Activated T-helper 17 cell treated with anti-CD3 and anti-CD28 coated beads, Interleukin-2, amount 50 U/mL, for 72 hours (primary cell): Measurements from ENCODE around the gene SDHC. TPM values are rescaled to one million over a fixed set of nuclear protein-coding genes. Genes with fewer than 3 reads are reported as not detected.
"Not testable (repeated sequence)": the region's sequence is repeated elsewhere in the genome, so short reads cannot be mapped to it uniquely, and the experiment has no call there.

Experiments used
- ATAC-seq: fragments of 150-1000 bp; cut with Tn5 transposase; replicated peaks from 2 replicates; pipeline ENCODE4 v1.10.0; 2021; ENCODE audit warnings: mild to moderate bottlenecking, moderate library complexity
- H3K27ac Mint-ChIP-seq: one replicate; pipeline ENCODE4 v1.8.0; 2022; ENCODE audit warnings: mixed read lengths
- H3K27me3 Mint-ChIP-seq: one replicate; pipeline ENCODE4 v1.8.0; 2022; ENCODE audit warnings: mixed read lengths
- H3K36me3 Mint-ChIP-seq: one replicate; pipeline ENCODE4 v1.8.0; 2022; ENCODE audit warnings: low read depth, mild to moderate bottlenecking, mixed read lengths
- H3K4me1 Mint-ChIP-seq: one replicate; pipeline ENCODE4 v1.8.0; 2022; ENCODE audit warnings: mixed read lengths
- H3K4me3 Mint-ChIP-seq: one replicate; pipeline ENCODE4 v1.8.0; 2022; ENCODE audit warnings: mild to moderate bottlenecking, mixed read lengths
- H3K9me3 Mint-ChIP-seq: one replicate; pipeline ENCODE4 v1.8.0; 2022; ENCODE audit warnings: mixed read lengths
- total RNA-seq, 2 donors: library from RNA; stranded (reverse); gene quantifications; one replicate each; pipeline ENCODE4 v1.2.3, GENCODE V29; 2022

SDHC gene
- total RNA-seq, 2 donors from 2014 or later, result 144 to 222 TPM

DNA sequence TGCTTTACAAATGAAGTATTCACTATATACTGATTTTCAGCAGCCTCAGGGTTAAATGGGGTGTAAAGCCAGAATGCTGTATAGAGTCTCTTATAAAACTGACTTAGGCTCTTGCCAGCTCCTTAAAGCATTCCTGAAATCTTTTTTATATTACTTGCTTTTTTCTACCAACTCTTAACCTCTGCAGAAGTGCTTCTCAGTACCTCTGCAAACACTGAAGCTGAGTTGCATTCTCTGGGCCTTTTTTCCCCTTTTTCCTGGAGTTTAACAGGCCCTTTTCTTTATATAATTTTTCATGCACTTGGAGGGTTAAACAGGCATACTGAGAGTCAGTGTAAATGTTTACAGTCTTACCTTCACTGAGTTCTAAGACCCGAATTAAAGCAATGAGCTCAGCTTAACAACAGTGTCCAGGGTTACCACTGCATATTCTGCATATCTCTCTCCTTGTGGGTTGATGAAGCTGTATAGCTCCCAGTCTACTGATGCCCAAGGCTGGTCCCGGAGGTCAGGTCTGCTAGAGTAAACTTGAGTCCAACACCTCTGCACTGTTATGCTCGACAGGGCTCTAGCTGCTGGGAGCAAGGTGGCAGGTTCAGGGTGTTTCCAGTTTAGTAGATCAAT, 94.4 kb downstream of the SDHC start:
- peak overlapping the region; percentile 88 for H3K27ac Mint-ChIP-seq
- no peak for ATAC-seq
- H3K4me3 Mint-ChIP-seq, result peak overlapping the region; percentile 80
- peaks cover 9% of the 10 kb centered on the region for H3K36me3 Mint-ChIP-seq
- peaks cover 4% of the 10 kb centered on the region for H3K9me3 Mint-ChIP-seq
- no peaks in the 10 kb centered on the region for H3K27me3 Mint-ChIP-seq
- H3K4me1 Mint-ChIP-seq, result peaks cover 31% of the 10 kb centered on the region

DNA sequence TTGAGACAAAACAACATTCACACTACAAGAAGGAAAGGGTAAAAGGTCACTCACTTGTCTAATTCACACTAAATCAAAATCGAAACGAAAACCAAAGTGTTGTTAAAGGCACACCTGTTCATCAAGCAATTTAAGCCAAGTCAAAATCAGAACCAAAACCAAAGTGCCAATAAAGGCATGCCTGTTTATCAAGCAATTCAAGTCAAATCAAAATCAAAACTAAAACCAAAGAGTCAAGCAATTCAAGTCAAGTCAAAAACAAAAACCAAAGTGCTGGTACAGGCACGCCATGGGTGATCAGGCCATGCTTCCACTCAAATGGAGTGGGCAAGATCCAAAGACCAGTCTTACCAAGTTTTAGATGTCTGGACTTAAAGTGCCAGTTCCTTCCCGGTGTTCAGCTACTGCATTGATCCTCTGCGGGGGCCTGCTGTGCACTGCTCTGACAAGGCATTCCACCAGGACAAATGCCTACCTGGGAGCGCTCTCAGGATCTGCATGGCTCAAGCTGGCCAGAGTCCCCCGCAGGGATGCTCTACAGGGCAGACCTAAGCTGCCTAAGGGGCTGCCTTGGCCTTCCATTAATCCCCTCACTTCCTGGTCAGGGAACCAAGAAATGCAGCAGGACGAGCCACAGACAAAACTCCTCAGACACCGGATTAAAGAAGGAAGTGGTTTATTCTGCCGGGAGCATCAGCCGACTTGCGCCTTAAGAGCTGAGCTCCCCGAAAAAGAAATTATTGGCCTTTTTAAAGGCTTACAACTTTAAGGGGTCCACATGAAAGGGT, 95.9 kb downstream of the SDHC start:
- peak overlapping the region; percentile 88 for H3K27ac Mint-ChIP-seq
- H3K36me3 Mint-ChIP-seq, H3K9me3 Mint-ChIP-seq, H3K27me3 Mint-ChIP-seq: not testable (repeated sequence)
- peaks cover 24% of the 10 kb centered on the region for H3K4me1 Mint-ChIP-seq
- H3K4me3 Mint-ChIP-seq, result peak overlapping the region; percentile 80
- ATAC-seq, result peak; percentile 91

DNA sequence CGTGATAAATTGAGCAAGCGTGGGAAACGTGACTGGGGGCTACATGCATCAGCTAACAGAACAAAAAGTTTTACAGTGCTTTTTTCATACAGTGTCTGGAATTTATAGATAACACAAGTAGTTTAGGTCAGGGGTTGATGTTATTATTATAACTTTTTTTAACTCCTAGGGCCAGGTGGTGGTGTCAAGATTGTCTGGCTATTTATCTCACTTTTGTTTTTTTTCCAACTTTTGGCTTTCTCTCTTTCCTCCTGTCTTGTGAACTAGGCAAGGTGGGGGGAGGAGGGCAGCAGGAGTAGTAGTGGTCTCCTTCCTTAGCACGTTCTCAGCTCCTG, 96.4 kb downstream of the SDHC start:
- H3K9me3 Mint-ChIP-seq, result not testable (repeated sequence)

More for the DNA sequence above, 96.4 kb downstream of the SDHC start:
- H3K4me3 Mint-ChIP-seq, result peak overlapping the region; percentile 80
- H3K36me3 Mint-ChIP-seq, ATAC-seq, H3K27me3 Mint-ChIP-seq: not testable (repeated sequence)
- H3K27ac Mint-ChIP-seq, result peak overlapping the region; percentile 88
- H3K4me1 Mint-ChIP-seq, result peaks cover 24% of the 10 kb centered on the region

Other genes starting within 250 kb of the SDHC start
- 100 to 1,000 TPM; 180 to 207 TPM for gene ARHGAP30, start 244.5 kb upstream of the SDHC start, total RNA-seq
- gene NECTIN4, start 224.8 kb upstream of the SDHC start, total RNA-seq, result under 1 TPM; 0.22 to 0.32 TPM
- not detected for gene KLHDC9, start 216.0 kb upstream of the SDHC start, total RNA-seq
- gene PFDN2, start 196.3 kb upstream of the SDHC start, total RNA-seq, result 100 to 1,000 TPM in 1 of 2 donors, 10 to 100 TPM in 1; 72.1 to 107 TPM
- 10 to 100 TPM; 38.9 to 74.6 TPM for gene NIT1, start 196.3 kb upstream of the SDHC start, total RNA-seq
- 10 to 100 TPM; 39.9 to 41.3 TPM for gene DEDD, start 181.7 kb upstream of the SDHC start, total RNA-seq
- gene UFC1, start 160.4 kb upstream of the SDHC start, total RNA-seq, result 100 to 1,000 TPM; 184 to 209 TPM
- 10 to 100 TPM; 28.6 to 30.1 TPM for gene USP21, start 154.9 kb upstream of the SDHC start, total RNA-seq
- 10 to 100 TPM; 27.3 to 44.9 TPM for gene PPOX, start 148.0 kb upstream of the SDHC start, total RNA-seq
- gene B4GALT3, start 136.9 kb upstream of the SDHC start, total RNA-seq, result 10 to 100 TPM; 55.7 to 60.9 TPM
- 1 to 10 TPM; 2.2 to 3.1 TPM for gene ADAMTS4, start 115.3 kb upstream of the SDHC start, total RNA-seq
- 100 to 1,000 TPM in 1 of 2 donors, 10 to 100 TPM in 1; 96.5 to 102 TPM for gene NDUFS2, start 112.0 kb upstream of the SDHC start, total RNA-seq
- gene FCER1G, start 99.1 kb upstream of the SDHC start, total RNA-seq, result 1 to 10 TPM; 1.1 to 2.2 TPM
- gene APOA2, start 90.8 kb upstream of the SDHC start, total RNA-seq, result not detected
- 10 to 100 TPM in 1 of 2 donors, 1 to 10 TPM in 1; 9.2 to 20.2 TPM for gene TOMM40L, start 88.3 kb upstream of the SDHC start, total RNA-seq
- not detected for gene NR1I3, start 76.2 kb upstream of the SDHC start, total RNA-seq
- under 1 TPM; 0.86 to 0.90 TPM for gene PCP4L1, start 55.6 kb upstream of the SDHC start, total RNA-seq
- 10 to 100 TPM in 1 of 2 donors, 1 to 10 TPM in 1; 4.9 to 12.1 TPM for gene MPZ, start 4.4 kb upstream of the SDHC start, total RNA-seq
- gene CFAP126, start 53.5 kb downstream of the SDHC start, total RNA-seq, result 1 to 10 TPM in 1 of 2 donors, not detected in 1; 2.7 TPM
- gene FCGR2A, start 191.1 kb downstream of the SDHC start, total RNA-seq, result not detected
- under 1 TPM; 0.37 to 0.41 TPM for gene HSPA6, start 210.2 kb downstream of the SDHC start, total RNA-seq
- not detected for gene FCGR3A, start 235.4 kb downstream of the SDHC start, total RNA-seq